Right atrium auricular region (tissue), 2 donors: ENCODE results near the gene LRRC45. TPM values are rescaled to one million over a fixed set of nuclear protein-coding genes. Genes with fewer than 3 reads are reported as not detected.
A peak's percentile ranks its signal among the peaks of the same experiment; 100 is the strongest.

Experiments
- DNase-seq: peaks from one replicate; pipeline ENCODE4 v3.0.0-alpha.2; 2019; ENCODE audit warnings: low spot score
- H3K27ac ChIP-seq, 2 donors: fragments of 200-600 bp; sonication (generic); 1 replicate in 1 of 2; 2 replicates in 1 of 2; pipeline ENCODE4 v1.5.1; 2016 to 2019
- H3K27me3 ChIP-seq, 2 donors: fragments of 200-600 bp; sonication (generic); one replicate each; pipeline versions ENCODE4 v1.5.1 to v1.6.0; 2017 to 2019
- H3K36me3 ChIP-seq: fragments of 200-600 bp; sonication (generic); one replicate; pipeline ENCODE4 v1.5.1; 2016
- H3K4me1 ChIP-seq, 2 donors: fragments of 200-600 bp; sonication (generic); one replicate each; pipeline versions ENCODE4 v1.5.1 to v1.6.0; 2017 to 2019
- H3K4me3 ChIP-seq, 2 donors: fragments of 200-600 bp; sonication (generic); 1 replicate in 1 of 2; 2 replicates in 1 of 2; pipeline ENCODE4 v1.5.1; 2017 to 2019; ENCODE audit warnings: mild to moderate bottlenecking in 1 of 2, moderate library complexity in 1 of 2
- H3K9me3 ChIP-seq, 2 donors: fragments of 200-600 bp; sonication (generic); one replicate each; pipeline ENCODE4 v1.5.1; 2019
- total RNA-seq, 2 donors: library from RNA; depleted of rRNA; stranded (reverse); fragments of >200 nt; gene quantifications; one replicate each; pipeline ENCODE4 v1.1.0, GENCODE V29; 2016
- TF ChIP-seq, protein P1 (sequence below), 2 donors: fragments of 200-600 bp; sonication (generic); IDR thresholded peaks; one replicate each; pipeline ENCODE4 v1.5.1; 2019; ENCODE audit warnings: antibody characterized with exemption in 2 of 2

Gene LRRC45
- total RNA-seq, 2 donors from 2014 or later = 4.7 to 4.9 TPM

DNA sequence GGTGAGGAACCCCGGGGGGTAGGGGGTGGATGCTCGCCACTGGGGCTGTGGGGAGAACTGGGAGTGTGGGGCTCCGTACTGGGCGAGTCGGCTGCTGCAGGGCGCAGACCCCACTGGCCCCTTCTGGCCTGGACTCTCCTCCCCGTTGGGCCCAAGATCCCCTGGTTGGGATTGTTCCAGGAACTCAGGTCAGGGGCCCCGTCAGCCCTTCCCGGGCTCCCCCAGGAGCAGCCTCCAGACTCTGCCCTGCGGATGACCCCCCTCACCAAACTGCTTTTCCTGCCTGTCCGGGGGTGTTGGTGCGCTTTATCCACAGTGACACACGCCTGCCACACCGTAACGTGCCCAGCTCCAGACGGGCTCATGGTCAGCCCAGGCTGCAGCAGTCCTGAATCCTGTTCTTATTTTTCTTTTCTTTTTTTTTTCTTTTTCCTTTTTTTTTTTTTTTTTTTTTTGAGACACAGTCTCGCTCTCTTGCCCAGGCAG, 21.5 kb upstream of the LRRC45 start:
- Histone ChIP-seq H3K4me1 (peaks cover 0 to 28% of the 10 kb centered on the region in 2 donors), H3K27ac (no peak overlapping the region), H3K9me3 (no peaks in the 10 kb centered on the region), H3K36me3 (no peaks in the 10 kb centered on the region), H3K4me3 (no peak overlapping the region), H3K27me3 (no peaks in the 10 kb centered on the region)
- DNase-seq = no peak
- TF ChIP-seq, protein P1, sequence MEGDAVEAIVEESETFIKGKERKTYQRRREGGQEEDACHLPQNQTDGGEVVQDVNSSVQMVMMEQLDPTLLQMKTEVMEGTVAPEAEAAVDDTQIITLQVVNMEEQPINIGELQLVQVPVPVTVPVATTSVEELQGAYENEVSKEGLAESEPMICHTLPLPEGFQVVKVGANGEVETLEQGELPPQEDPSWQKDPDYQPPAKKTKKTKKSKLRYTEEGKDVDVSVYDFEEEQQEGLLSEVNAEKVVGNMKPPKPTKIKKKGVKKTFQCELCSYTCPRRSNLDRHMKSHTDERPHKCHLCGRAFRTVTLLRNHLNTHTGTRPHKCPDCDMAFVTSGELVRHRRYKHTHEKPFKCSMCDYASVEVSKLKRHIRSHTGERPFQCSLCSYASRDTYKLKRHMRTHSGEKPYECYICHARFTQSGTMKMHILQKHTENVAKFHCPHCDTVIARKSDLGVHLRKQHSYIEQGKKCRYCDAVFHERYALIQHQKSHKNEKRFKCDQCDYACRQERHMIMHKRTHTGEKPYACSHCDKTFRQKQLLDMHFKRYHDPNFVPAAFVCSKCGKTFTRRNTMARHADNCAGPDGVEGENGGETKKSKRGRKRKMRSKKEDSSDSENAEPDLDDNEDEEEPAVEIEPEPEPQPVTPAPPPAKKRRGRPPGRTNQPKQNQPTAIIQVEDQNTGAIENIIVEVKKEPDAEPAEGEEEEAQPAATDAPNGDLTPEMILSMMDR (IDR thresholded peaks at IDR 0.05) = no peak

GRCh38 chr17:82003411-82004381, 19.4 kb upstream of the LRRC45 start:
- Histone ChIP-seq H3K27ac (no peak overlapping the region), H3K4me1 (peaks cover 0 to 30% of the 10 kb centered on the region in 2 donors), H3K36me3 (no peaks in the 10 kb centered on the region), H3K4me3 (no peak overlapping the region), H3K27me3 (no peaks in the 10 kb centered on the region), H3K9me3 (no peaks in the 10 kb centered on the region)
- peak; percentile 78 for DNase-seq
- TF ChIP-seq, protein P1 (IDR thresholded peaks at IDR 0.05) = no peak

- H3K27ac ChIP-seq = no peak overlapping the region
- H3K4me1 ChIP-seq = peaks cover 0 to 30% of the 10 kb centered on the region in 2 donors
Measured at GRCh38 chr17:82004517-82005455, 18.3 kb upstream of the LRRC45 start.

DNA sequence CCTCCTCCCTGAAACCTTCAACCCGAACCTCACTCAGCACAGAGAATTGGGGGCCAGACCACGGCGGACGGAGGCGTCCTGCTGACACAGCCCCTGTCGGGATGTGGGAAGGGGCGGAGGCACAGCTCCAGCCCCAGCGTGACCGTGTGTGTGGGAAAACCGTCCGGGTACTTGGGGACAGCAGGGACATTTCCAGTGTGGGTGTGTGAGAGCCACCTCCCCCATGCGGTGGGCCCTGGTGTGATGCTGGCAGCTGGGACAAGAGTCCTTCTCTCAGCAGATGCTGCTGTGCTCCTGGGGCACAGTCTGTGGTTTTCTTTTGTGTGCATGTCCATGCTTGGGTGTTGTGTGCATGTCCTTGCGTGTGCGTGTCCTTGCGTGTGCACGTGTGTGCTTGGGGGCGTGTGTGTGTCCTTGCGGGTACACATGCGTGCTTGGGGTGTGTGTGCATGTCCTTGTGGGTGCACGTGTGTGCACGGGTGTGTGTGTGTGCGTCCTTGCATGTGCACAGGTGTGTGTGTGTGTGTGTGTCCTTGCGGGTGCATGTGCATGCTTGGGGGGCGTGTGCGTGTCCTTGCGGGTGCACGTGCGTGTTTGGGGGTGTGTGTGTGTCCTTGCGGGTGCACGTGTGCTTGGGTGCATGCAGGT, 17.3 kb upstream of the LRRC45 start:
- Histone ChIP-seq H3K36me3 (no peaks in the 10 kb centered on the region), H3K27me3 (no peaks in the 10 kb centered on the region), H3K4me3 (no peak overlapping the region), H3K4me1 (peaks cover 0 to 30% of the 10 kb centered on the region in 2 donors), H3K27ac (no peak overlapping the region), H3K9me3 (no peaks in the 10 kb centered on the region)
- TF ChIP-seq, protein P1 (IDR thresholded peaks at IDR 0.05) = no peak
- no peak for DNase-seq

More at GRCh38 chr17:82004517-82005455, 18.3 kb upstream of the LRRC45 start:
- H3K9me3 ChIP-seq = no peaks in the 10 kb centered on the region
- DNase-seq = no peak
- TF ChIP-seq, protein P1 (IDR thresholded peaks at IDR 0.05) = no peak
- H3K27me3 ChIP-seq = no peaks in the 10 kb centered on the region
- no peaks in the 10 kb centered on the region for H3K36me3 ChIP-seq
- no peak overlapping the region for H3K4me3 ChIP-seq
